Vagina (tissue), 2 donors: ENCODE results near the gene ST8SIA6.

Source experiments
- POLR2A ChIP-seq, 2 donors: fragments of 450-650 bp; IDR thresholded peaks; one replicate each; pipeline ENCODE4 v1.6.1; 2017; ENCODE audit warnings: antibody characterized with exemption in 2 of 2, mild to moderate bottlenecking in 2 of 2, moderate library complexity in 2 of 2
- TF ChIP-seq, protein P1 (sequence below), 3 experiments: fragments of 450-650 bp in 2 of 3; fragments of 200-600 bp in 1 of 3; sonication (generic) in 1 of 3; IDR thresholded peaks; one replicate each; pipeline ENCODE4 v1.5.1; 2017 to 2019; ENCODE audit warnings: antibody characterized with exemption in 3 of 3, mild to moderate bottlenecking in 2 of 3, moderate library complexity in 2 of 3

DNA sequence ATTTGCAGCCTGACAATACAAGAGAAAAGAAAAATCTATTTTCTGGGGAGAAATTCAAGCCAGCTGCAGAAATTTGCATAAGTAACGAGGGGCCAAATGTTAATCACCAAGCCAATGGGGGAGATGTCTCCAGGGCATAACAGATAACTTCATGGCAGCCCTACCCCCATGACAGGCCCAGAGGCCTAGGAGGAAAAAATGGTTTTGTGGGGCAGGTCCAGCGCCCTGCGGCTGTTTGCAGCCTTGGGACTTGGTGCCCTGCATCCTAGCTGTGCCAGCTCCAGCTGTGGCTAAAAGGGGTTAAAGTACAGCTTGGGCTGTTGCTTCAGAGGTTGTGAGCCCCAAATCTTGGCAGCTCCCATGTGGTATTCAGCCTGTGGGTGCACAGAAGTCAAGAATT lies 172.1 kb downstream of the ST8SIA6 start:
- TF ChIP-seq, protein P1, sequence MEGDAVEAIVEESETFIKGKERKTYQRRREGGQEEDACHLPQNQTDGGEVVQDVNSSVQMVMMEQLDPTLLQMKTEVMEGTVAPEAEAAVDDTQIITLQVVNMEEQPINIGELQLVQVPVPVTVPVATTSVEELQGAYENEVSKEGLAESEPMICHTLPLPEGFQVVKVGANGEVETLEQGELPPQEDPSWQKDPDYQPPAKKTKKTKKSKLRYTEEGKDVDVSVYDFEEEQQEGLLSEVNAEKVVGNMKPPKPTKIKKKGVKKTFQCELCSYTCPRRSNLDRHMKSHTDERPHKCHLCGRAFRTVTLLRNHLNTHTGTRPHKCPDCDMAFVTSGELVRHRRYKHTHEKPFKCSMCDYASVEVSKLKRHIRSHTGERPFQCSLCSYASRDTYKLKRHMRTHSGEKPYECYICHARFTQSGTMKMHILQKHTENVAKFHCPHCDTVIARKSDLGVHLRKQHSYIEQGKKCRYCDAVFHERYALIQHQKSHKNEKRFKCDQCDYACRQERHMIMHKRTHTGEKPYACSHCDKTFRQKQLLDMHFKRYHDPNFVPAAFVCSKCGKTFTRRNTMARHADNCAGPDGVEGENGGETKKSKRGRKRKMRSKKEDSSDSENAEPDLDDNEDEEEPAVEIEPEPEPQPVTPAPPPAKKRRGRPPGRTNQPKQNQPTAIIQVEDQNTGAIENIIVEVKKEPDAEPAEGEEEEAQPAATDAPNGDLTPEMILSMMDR (IDR thresholded peaks at IDR 0.05): no peak
- no peak for TF ChIP-seq POLR2A (IDR thresholded peaks at IDR 0.05)
